Panc1 (cell line): Measurements from ENCODE around the gene RAB40B. TPM values are rescaled to one million over a fixed set of nuclear protein-coding genes. Genes with fewer than 3 reads are reported as not detected.
A peak's percentile ranks its signal among the peaks of the same experiment; 100 is the strongest.

Experiments
- ATAC-seq: fragments of 200-7000 bp; cut with Tn5 transposase; 2 replicates; pipeline ENCODE4 v1.9.1; 2020; ENCODE audit warnings: mild to moderate bottlenecking, moderate library complexity
- BruUV-seq: library from RNA; stranded (reverse); fragments of 400-500 nt; replicated peaks from 2 replicates; lab custom pipeline; 2021; lab: Mats Ljungman, UMichigan
- CTCF ChIA-PET: fragments of 300-600 bp; sonication (Branson Sonifier 250); formaldehyde crosslinking; loops from one replicate; lab custom pipeline; 2022; ENCODE audit warnings: antibody characterized with exemption; lab: Charles Lee
- POLR2A ChIA-PET: fragments of 300-600 bp; sonication (Branson Sonifier 250); formaldehyde crosslinking; loops from one replicate; lab custom pipeline; 2022; ENCODE audit warnings: antibody characterized with exemption; lab: Charles Lee
- DNase-seq: peaks from one replicate; pipeline ENCODE4 v3.0.0-alpha.2; 2010; ENCODE audit warnings: low read depth, low spot score
- H3K27ac ChIP-seq: 2 replicates; pipeline ENCODE4 v1.5.1; 2011; ENCODE audit warnings: mild to moderate bottlenecking, low read length, inconsistent platforms
- H3K27me3 ChIP-seq: fragments of 200-500 bp; sonication (Bioruptor generic); 2 replicates; pipeline ENCODE4 v1.6.0; 2014; ENCODE audit warnings: low read length, inconsistent platforms; ENCODE audit not compliant: control insufficient read depth, insufficient read depth
- H3K36me3 ChIP-seq: fragments of 200-500 bp; sonication (Bioruptor generic); 2 replicates; pipeline ENCODE4 v1.5.1; 2014; ENCODE audit warnings: inconsistent platforms, mild to moderate bottlenecking, low read length, moderate library complexity; ENCODE audit not compliant: control insufficient read depth, insufficient read depth
- H3K4me1 ChIP-seq: 2 replicates; pipeline ENCODE4 v1.5.1; 2011; ENCODE audit warnings: inconsistent platforms, mild to moderate bottlenecking, low read length, moderate library complexity; ENCODE audit not compliant: control insufficient read depth, insufficient read depth
- H3K4me3 ChIP-seq, 2 experiments: 2 replicates each; pipeline ENCODE4 v1.5.1; 2011 to 2012; ENCODE audit warnings: low read depth in 2 of 2, low read length in 2 of 2, mild to moderate bottlenecking in 2 of 2, inconsistent platforms in 1 of 2, moderate library complexity in 1 of 2
- H3K9me3 ChIP-seq: fragments of 200-500 bp; sonication (Bioruptor generic); 2 replicates; pipeline ENCODE4 v1.5.1; 2014; ENCODE audit warnings: low read depth, mild to moderate bottlenecking, inconsistent platforms, low read length, moderate library complexity; ENCODE audit not compliant: control insufficient read depth, insufficient read depth
- POLR2AphosphoS5 ChIP-seq: IDR thresholded peaks from 2 replicates; pipeline ENCODE4 v1.6.1; 2012; ENCODE audit warnings: mild to moderate bottlenecking, low read depth, low read length, moderate library complexity
- SIN3A ChIP-seq: IDR thresholded peaks from 2 replicates; pipeline ENCODE4 v1.6.1; 2012; ENCODE audit warnings: low read depth, mild to moderate bottlenecking, low read length, moderate library complexity, borderline replicate concordance; ENCODE audit not compliant: insufficient read depth
- TCF7L2 ChIP-seq: IDR thresholded peaks from 2 replicates; pipeline ENCODE4 v1.6.1; 2011; ENCODE audit warnings: mild to moderate bottlenecking, low read depth, low read length, inconsistent platforms
- in situ Hi-C: cut with HindIII; loops from 2 replicates; pipeline ENCODE4 v1.10.0; 2016; ENCODE audit warnings: low sequenced_read_pairs, low pct_unique_long_range_greater_than_20kb
- intact Hi-C: fragments of 100-400 bp; cut with micrococcal nuclease; formaldehyde crosslinking; loops from one replicate; pipeline ENCODE4 v1.10.0; 2022; ENCODE audit not compliant: unreplicated experiment
- total RNA-seq: library from RNA; stranded (reverse); gene quantifications from one replicate; pipeline ENCODE4 v1.2.1, GENCODE V29; 2021; ENCODE audit not compliant: unreplicated experiment
- TF ChIP-seq, protein P1 (sequence below): fragments of 450-650 bp; IDR thresholded peaks from 2 replicates; pipeline ENCODE4 v1.5.1; 2017; ENCODE audit warnings: mild to moderate bottlenecking
- TF ChIP-seq, protein P2 (sequence below), 2 experiments: IDR thresholded peaks; 2 replicates each; pipeline ENCODE4 v1.6.1; 2011 to 2012; ENCODE audit warnings: low read depth in 2 of 2, control low read depth in 1 of 2, low read length in 1 of 2, mild to moderate bottlenecking in 1 of 2, moderate library complexity in 1 of 2; ENCODE audit not compliant: insufficient read depth in 1 of 2

The RAB40B gene
- total RNA-seq, 1 experiment from 2014 or later, result 7.1 TPM

DNA sequence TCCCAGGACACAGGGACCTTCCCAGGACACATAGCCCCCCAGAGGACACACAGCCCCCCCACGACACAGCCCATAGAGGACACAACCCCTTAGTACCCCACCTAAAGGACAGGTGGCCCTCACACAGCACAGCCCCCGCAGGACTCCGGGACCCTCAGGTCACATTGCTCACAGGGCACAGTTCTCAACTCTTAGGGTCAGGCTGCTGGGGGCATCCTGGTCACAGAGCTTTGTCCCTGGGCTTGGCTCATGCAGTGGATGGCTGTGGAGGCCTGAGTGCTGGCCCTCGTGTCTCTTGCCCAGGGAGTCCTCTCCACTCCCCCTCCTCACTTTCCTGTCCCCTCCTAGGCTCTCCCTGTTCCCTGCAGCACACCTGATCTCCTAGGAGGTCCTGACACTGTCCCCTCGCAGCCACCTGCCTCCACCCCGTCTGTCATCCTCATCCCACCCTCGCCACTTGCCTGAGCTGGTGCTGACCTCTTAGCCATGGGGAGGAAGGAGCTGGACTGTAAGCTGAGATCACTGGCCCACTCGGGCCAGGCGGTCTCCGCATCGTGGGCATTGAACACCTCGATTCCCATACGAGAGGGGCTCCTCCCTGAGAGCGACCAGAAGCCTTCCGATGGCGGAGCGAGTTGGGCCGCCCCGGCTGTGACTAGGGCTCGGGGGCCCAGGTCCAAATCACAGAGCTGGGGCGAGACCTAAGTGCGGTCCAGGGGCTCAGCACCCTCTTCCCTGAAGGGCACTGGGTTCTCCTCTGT lies 48.8 kb downstream of the RAB40B start:
- no peak overlapping the region for H3K4me3 ChIP-seq

DNA sequence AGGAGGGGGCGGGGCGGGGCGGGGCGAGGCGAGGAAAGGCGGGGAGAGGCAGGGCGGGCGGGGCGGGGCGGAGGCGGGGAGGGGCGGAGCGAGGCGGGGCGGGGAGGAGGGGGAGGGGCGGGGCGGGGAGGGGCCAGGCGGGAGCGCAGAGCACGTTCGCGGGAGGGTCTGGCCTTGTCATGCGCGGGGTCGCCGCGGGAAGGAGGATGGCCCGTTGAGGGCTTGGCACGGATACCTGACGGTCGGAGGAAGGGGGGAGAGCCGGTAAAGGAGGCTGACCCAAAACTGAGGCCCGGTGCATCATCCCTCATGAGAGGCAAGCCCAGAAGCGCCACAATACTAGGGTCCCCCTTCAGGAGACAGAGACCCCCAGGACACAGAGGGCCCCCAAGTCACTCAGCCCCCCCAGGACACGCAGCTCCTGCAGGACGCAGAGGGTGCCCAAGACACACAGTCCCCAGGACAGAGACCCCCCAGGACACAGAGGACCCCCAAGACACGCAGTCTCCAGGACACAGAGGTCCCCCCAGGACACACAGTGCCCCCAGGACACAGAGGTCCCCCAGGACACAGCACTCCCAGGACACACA lies 49.7 kb downstream of the RAB40B start:
- in situ Hi-C loops, result no loop called here
- peak overlapping the region; percentile 84 for H3K27ac ChIP-seq

More for the DNA sequence above, 48.8 kb downstream of the RAB40B start:
- TF ChIP-seq, protein P1, sequence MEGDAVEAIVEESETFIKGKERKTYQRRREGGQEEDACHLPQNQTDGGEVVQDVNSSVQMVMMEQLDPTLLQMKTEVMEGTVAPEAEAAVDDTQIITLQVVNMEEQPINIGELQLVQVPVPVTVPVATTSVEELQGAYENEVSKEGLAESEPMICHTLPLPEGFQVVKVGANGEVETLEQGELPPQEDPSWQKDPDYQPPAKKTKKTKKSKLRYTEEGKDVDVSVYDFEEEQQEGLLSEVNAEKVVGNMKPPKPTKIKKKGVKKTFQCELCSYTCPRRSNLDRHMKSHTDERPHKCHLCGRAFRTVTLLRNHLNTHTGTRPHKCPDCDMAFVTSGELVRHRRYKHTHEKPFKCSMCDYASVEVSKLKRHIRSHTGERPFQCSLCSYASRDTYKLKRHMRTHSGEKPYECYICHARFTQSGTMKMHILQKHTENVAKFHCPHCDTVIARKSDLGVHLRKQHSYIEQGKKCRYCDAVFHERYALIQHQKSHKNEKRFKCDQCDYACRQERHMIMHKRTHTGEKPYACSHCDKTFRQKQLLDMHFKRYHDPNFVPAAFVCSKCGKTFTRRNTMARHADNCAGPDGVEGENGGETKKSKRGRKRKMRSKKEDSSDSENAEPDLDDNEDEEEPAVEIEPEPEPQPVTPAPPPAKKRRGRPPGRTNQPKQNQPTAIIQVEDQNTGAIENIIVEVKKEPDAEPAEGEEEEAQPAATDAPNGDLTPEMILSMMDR, result no peak
- TF ChIP-seq POLR2AphosphoS5 (no peak), TCF7L2 (no peak), SIN3A (no peak)
- TF ChIP-seq, protein P2, sequence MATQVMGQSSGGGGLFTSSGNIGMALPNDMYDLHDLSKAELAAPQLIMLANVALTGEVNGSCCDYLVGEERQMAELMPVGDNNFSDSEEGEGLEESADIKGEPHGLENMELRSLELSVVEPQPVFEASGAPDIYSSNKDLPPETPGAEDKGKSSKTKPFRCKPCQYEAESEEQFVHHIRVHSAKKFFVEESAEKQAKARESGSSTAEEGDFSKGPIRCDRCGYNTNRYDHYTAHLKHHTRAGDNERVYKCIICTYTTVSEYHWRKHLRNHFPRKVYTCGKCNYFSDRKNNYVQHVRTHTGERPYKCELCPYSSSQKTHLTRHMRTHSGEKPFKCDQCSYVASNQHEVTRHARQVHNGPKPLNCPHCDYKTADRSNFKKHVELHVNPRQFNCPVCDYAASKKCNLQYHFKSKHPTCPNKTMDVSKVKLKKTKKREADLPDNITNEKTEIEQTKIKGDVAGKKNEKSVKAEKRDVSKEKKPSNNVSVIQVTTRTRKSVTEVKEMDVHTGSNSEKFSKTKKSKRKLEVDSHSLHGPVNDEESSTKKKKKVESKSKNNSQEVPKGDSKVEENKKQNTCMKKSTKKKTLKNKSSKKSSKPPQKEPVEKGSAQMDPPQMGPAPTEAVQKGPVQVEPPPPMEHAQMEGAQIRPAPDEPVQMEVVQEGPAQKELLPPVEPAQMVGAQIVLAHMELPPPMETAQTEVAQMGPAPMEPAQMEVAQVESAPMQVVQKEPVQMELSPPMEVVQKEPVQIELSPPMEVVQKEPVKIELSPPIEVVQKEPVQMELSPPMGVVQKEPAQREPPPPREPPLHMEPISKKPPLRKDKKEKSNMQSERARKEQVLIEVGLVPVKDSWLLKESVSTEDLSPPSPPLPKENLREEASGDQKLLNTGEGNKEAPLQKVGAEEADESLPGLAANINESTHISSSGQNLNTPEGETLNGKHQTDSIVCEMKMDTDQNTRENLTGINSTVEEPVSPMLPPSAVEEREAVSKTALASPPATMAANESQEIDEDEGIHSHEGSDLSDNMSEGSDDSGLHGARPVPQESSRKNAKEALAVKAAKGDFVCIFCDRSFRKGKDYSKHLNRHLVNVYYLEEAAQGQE (IDR thresholded peaks at IDR 0.05; ENCODE audit: insufficient read depth in 1 of 2, low read depth in 2 of 2, low read length in 1 of 2), result no peak
- Histone ChIP-seq H3K27me3 (no peaks in the 10 kb centered on the region), H3K9me3 (no peaks in the 10 kb centered on the region), H3K36me3 (peaks cover 10% of the 10 kb centered on the region; the same call in 1 of the 2 replicates), H3K4me1 (peaks cover 9% of the 10 kb centered on the region), H3K27ac (peak overlapping the region; percentile 84)
- DNase-seq, result no peak
- intact Hi-C loops, result no loop called here
- in situ Hi-C loops, result no loop called here
- CTCF ChIA-PET, result no interaction called here
- no TSS peak for BruUV-seq
- no peak for ATAC-seq
- POLR2A ChIA-PET, result no interaction called here

More for the DNA sequence above, 49.7 kb downstream of the RAB40B start:
- Histone ChIP-seq H3K9me3 (no peaks in the 10 kb centered on the region), H3K36me3 (peaks cover 17% of the 10 kb centered on the region; the same call in 1 of the 2 replicates), H3K27me3 (no peaks in the 10 kb centered on the region), H3K4me1 (peaks cover 8% of the 10 kb centered on the region), H3K4me3 (peak overlapping the region; percentile 46 to 66)
- POLR2A ChIA-PET, result no interaction called here
- BruUV-seq, result no TSS peak
- no peak for TF ChIP-seq SIN3A
- no peak for TF ChIP-seq POLR2AphosphoS5
- intact Hi-C loops, result no loop called here
- ATAC-seq (peak; percentile 36; the same call in 1 of the 2 replicates), DNase-seq (no peak)
- CTCF ChIA-PET, result no interaction called here
